ENCODE data around the gene GTF2A1.

DNA sequence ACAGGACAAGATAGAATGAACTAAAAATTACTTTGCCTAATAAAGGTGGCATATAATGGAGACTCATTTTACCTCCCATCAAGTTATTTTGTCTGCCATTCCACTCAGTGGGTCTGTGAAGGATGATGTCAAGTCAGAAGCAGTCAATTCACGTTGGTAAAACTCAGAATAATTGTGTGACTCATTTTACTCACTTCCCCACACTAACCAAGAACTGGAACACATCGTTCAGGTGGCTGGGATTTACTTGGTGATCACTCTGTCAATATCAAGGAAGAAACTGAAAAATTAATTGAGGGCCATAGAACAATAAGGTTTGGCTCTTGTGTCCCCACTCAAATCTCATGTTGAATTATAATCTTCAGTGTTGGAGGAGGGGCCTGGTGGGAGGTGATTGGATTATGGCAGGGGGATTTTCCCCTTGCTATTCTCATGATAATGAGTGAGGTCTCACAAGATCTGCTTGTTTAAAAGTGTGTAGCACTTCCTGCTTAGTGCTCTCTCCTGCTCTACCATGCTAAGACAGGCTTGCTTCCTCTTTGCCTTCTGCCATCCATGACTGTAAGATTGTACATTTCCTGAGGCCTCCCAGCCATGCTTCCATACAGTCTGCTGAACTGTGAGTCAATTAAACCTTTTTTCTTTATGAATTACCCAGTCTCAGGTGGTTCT lies 35.7 kb upstream of the GTF2A1 start:
- TF ChIP-seq CTCF (conservative IDR thresholded peaks at IDR 0.05; ENCODE audit: low read depth, low read length) (no peak), EZH2 (IDR thresholded peaks at IDR 0.05; ENCODE audit: borderline replicate concordance, low read depth, low read length, poor library complexity, severe bottlenecking) (no peak)
